ENCODE data around the gene PHACTR3. TPM values are rescaled to one million over a fixed set of nuclear protein-coding genes. Genes with fewer than 3 reads are reported as not detected.

Gene PHACTR3
- total RNA-seq, 1 donor from 2014 or later, result 0.14 TPM

- Histone ChIP-seq H3K79me2 (ENCODE audit: insufficient read depth, low read length) (no peaks in the 10 kb centered on the region), H3K27me3 (ENCODE audit: insufficient read depth, low read length) (peaks cover 4% of the 10 kb centered on the region), H3K4me1 (ENCODE audit: insufficient read depth, low read length) (no peaks in the 10 kb centered on the region), H3K4me3 (ENCODE audit: insufficient read depth, low read depth, low read length) (no peak overlapping the region), H3K27ac (ENCODE audit: low read depth, low read length) (no peak overlapping the region), H3K36me3 (ENCODE audit: insufficient read depth, low read length) (no peaks in the 10 kb centered on the region), H4K20me1 (ENCODE audit: insufficient read depth, low read length) (no peaks in the 10 kb centered on the region), H3K4me2 (ENCODE audit: low read length) (no peak overlapping the region), H2AFZ (ENCODE audit: low read depth, low read length) (no peak overlapping the region), H3K9ac (ENCODE audit: low read length) (no peak overlapping the region), H3K9me3 (ENCODE audit: insufficient read depth, low read depth, low read length) (peaks cover 3% of the 10 kb centered on the region)
- no peak for FAIRE-seq
- no peaks in the 10 kb centered on the region for H3K4me1 Mint-ChIP-seq (ENCODE audit: low read depth, unreplicated experiment)
- H3K36me3 Mint-ChIP-seq (ENCODE audit: low read depth, unreplicated experiment), result no peaks in the 10 kb centered on the region
- no peak overlapping the region for H3K27ac Mint-ChIP-seq (ENCODE audit: unreplicated experiment)
- no peak overlapping the region for H3K4me3 Mint-ChIP-seq (ENCODE audit: unreplicated experiment)
- peaks cover 61% of the 10 kb centered on the region for H3K27me3 Mint-ChIP-seq (ENCODE audit: low read depth, unreplicated experiment)
- H3K9me3 Mint-ChIP-seq (ENCODE audit: unreplicated experiment), result peaks cover under 1% of the 10 kb centered on the region
- TF ChIP-seq EZH2 (IDR thresholded peaks at IDR 0.05; ENCODE audit: insufficient read depth, low read length) (no peak), CTCF (IDR thresholded peaks at IDR 0.05; ENCODE audit: insufficient read depth, low read depth, low read length) (no peak)
- no peak for DNase-seq (ENCODE audit: low read depth)
Observed at GRCh38 chr20:59581993-59582679, 22.2 kb upstream of the PHACTR3 start.

GRCh38 chr20:59583428-59584277, 20.7 kb upstream of the PHACTR3 start:
- Mint-ChIP-seq H3K27me3 (ENCODE audit: low read depth, unreplicated experiment) (peaks cover 55% of the 10 kb centered on the region), H3K4me1 (ENCODE audit: low read depth, unreplicated experiment) (no peaks in the 10 kb centered on the region), H3K9me3 (ENCODE audit: unreplicated experiment) (peaks cover 6% of the 10 kb centered on the region), H3K4me3 (ENCODE audit: unreplicated experiment) (no peak overlapping the region), H3K36me3 (ENCODE audit: low read depth, unreplicated experiment) (no peaks in the 10 kb centered on the region), H3K27ac (ENCODE audit: unreplicated experiment) (no peak overlapping the region)
- Histone ChIP-seq H2AFZ (ENCODE audit: low read depth, low read length) (no peak overlapping the region), H3K9me3 (ENCODE audit: insufficient read depth, low read depth, low read length) (peaks cover 3% of the 10 kb centered on the region), H3K4me2 (ENCODE audit: low read length) (no peak overlapping the region), H3K79me2 (ENCODE audit: insufficient read depth, low read length) (no peaks in the 10 kb centered on the region), H3K4me1 (ENCODE audit: insufficient read depth, low read length) (no peaks in the 10 kb centered on the region), H3K4me3 (ENCODE audit: insufficient read depth, low read depth, low read length) (no peak overlapping the region), H3K27me3 (ENCODE audit: insufficient read depth, low read length) (no peaks in the 10 kb centered on the region), H4K20me1 (ENCODE audit: insufficient read depth, low read length) (no peaks in the 10 kb centered on the region), H3K9ac (ENCODE audit: low read length) (no peak overlapping the region), H3K36me3 (ENCODE audit: insufficient read depth, low read length) (no peaks in the 10 kb centered on the region), H3K27ac (ENCODE audit: low read depth, low read length) (no peak overlapping the region)
- TF ChIP-seq CTCF (IDR thresholded peaks at IDR 0.05; ENCODE audit: insufficient read depth, low read depth, low read length) (no peak), EZH2 (IDR thresholded peaks at IDR 0.05; ENCODE audit: insufficient read depth, low read length) (no peak)
- FAIRE-seq (no peak), DNase-seq (ENCODE audit: low read depth) (no peak)

Measured in astrocyte (in vitro differentiated cells and primary cell).